B cell (primary cell): Measurements from ENCODE around the gene MRTFA.

Experiments used
- EZH2 ChIP-seq: IDR thresholded peaks from 2 replicates; pipeline ENCODE4 v1.6.1; 2012; ENCODE audit warnings: borderline replicate concordance, low read depth, mild to moderate bottlenecking, moderate library complexity, low read length; ENCODE audit not compliant: insufficient read depth, poor library complexity, severe bottlenecking
- TF ChIP-seq, protein P1 (sequence below): fragments of 200-600 bp; IDR thresholded peaks from one replicate; pipeline ENCODE4 v1.8.0; 2022; ENCODE audit warnings: antibody characterized with exemption, mild to moderate bottlenecking

DNA sequence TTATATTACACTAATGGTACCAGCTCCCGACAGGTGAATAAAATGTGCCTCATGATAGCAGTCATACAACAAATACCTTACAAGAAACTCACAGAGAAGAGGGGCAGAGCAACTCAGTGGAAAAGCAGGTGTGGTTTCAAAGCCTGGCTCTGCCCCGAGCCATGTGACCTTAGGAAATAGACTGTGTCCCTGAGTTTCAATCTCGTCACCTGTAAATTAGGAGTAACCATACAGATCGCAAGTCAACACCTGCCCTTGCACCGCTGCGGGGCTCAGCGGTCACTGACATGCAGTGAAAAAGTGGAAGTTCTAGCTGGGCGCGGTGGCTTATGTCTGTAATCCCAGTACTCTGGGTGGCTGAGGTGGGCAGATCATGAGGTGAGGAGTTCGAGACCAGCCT lies 11.9 kb upstream of the MRTFA start:
- TF ChIP-seq, protein P1, sequence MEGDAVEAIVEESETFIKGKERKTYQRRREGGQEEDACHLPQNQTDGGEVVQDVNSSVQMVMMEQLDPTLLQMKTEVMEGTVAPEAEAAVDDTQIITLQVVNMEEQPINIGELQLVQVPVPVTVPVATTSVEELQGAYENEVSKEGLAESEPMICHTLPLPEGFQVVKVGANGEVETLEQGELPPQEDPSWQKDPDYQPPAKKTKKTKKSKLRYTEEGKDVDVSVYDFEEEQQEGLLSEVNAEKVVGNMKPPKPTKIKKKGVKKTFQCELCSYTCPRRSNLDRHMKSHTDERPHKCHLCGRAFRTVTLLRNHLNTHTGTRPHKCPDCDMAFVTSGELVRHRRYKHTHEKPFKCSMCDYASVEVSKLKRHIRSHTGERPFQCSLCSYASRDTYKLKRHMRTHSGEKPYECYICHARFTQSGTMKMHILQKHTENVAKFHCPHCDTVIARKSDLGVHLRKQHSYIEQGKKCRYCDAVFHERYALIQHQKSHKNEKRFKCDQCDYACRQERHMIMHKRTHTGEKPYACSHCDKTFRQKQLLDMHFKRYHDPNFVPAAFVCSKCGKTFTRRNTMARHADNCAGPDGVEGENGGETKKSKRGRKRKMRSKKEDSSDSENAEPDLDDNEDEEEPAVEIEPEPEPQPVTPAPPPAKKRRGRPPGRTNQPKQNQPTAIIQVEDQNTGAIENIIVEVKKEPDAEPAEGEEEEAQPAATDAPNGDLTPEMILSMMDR, result no peak
- no peak for TF ChIP-seq EZH2
